Ramos (cell line): ENCODE measurements around the gene MAPKAP1.

Experiments
- in situ Hi-C: fragments of 300-500 bp; cut with MboI; formaldehyde crosslinking; loops from one replicate; pipeline ENCODE4 v1.14.3; 2022; ENCODE audit warnings: low sequenced_read_pairs; ENCODE audit not compliant: unreplicated experiment

Gene MAPKAP1

GRCh38 chr9:125680445-125680844 lies 26.6 kb downstream of the MAPKAP1 start:
- in situ Hi-C loops: no loop called here

- in situ Hi-C loops: no loop called here
Observed at GRCh38 chr9:125679597-125680189, 27.3 kb downstream of the MAPKAP1 start.

- in situ Hi-C loops: no loop called here
Observed at GRCh38 chr9:125674981-125675973, 31.7 kb downstream of the MAPKAP1 start.

GRCh38 chr9:125672876-125673275 lies 34.1 kb downstream of the MAPKAP1 start:
- in situ Hi-C loops: no loop called here

GRCh38 chr9:125663127-125663526 lies 43.9 kb downstream of the MAPKAP1 start:
- in situ Hi-C loops: no loop called here

GRCh38 chr9:125660557-125660956 lies 46.5 kb downstream of the MAPKAP1 start:
- in situ Hi-C loops: no loop called here

- in situ Hi-C loops: no loop called here
Observed at GRCh38 chr9:125659954-125660353, 47.1 kb downstream of the MAPKAP1 start.

GRCh38 chr9:125659201-125659840 lies 47.7 kb downstream of the MAPKAP1 start:
- in situ Hi-C loops: no loop called here

GRCh38 chr9:125656560-125656959 lies 50.4 kb downstream of the MAPKAP1 start:
- in situ Hi-C loops: no loop called here

- in situ Hi-C loops: no loop called here
Observed at GRCh38 chr9:125655691-125656410, 51.2 kb downstream of the MAPKAP1 start.

GRCh38 chr9:125655066-125655633 lies 51.9 kb downstream of the MAPKAP1 start:
- in situ Hi-C loops: no loop called here

- in situ Hi-C loops: no loop called here
Observed at GRCh38 chr9:125654121-125654520, 52.9 kb downstream of the MAPKAP1 start.

- in situ Hi-C loops: no loop called here
Observed at GRCh38 chr9:125653325-125653724, 53.7 kb downstream of the MAPKAP1 start.

GRCh38 chr9:125652759-125653158 lies 54.2 kb downstream of the MAPKAP1 start:
- in situ Hi-C loops: no loop called here

GRCh38 chr9:125652233-125652594 lies 54.8 kb downstream of the MAPKAP1 start:
- in situ Hi-C loops: no loop called here

GRCh38 chr9:125651576-125652232 lies 55.3 kb downstream of the MAPKAP1 start:
- in situ Hi-C loops: no loop called here

- in situ Hi-C loops: no loop called here
Observed at GRCh38 chr9:125650271-125650737, 56.7 kb downstream of the MAPKAP1 start.

- in situ Hi-C loops: no loop called here
Observed at GRCh38 chr9:125649826-125650225, 57.2 kb downstream of the MAPKAP1 start.

- in situ Hi-C loops: no loop called here
Observed at GRCh38 chr9:125649315-125649714, 57.7 kb downstream of the MAPKAP1 start.
